Colonic mucosa (tissue), 4 donors: ENCODE measurements around the gene CCDC61. TPM values are rescaled to one million over a fixed set of nuclear protein-coding genes. Genes with fewer than 3 reads are reported as not detected.

ENCODE experiments used
- DNase-seq: peaks from one replicate; pipeline ENCODE4 v3.0.0-alpha.2; 2020
- H3K27ac ChIP-seq: fragments of 200-600 bp; one replicate; pipeline ENCODE4 v1.8.0; 2021
- H3K27me3 ChIP-seq: fragments of 200-600 bp; one replicate; pipeline ENCODE4 v1.8.0; 2021
- H3K36me3 ChIP-seq: fragments of 200-600 bp; one replicate; pipeline ENCODE4 v1.8.0; 2021
- H3K4me1 ChIP-seq: fragments of 200-600 bp; one replicate; pipeline ENCODE4 v1.8.0; 2021; ENCODE audit warnings: mild to moderate bottlenecking
- H3K4me3 ChIP-seq: fragments of 200-600 bp; one replicate; pipeline ENCODE4 v1.8.0; 2021
- H3K9ac ChIP-seq, 2 donors: one replicate each; pipeline ENCODE4 v1.7.0; 2013; ENCODE audit warnings: control low read depth in 2 of 2, low read depth in 2 of 2, low read length in 2 of 2
- H3K9me3 ChIP-seq: fragments of 200-600 bp; one replicate; pipeline ENCODE4 v1.8.0; 2021
- intact Hi-C: fragments of 100-400 bp; cut with DNase I; formaldehyde crosslinking; loops from one replicate; pipeline ENCODE4 v1.14.1; 2022
- total RNA-seq, 2 donors: library from RNA; stranded (reverse); fragmentation: NEBNext Ultra II Directional in 1 of 2; extraction: Animal tissue kit (Norgen Biotek cat#: 25700) in 1 of 2; gene quantifications; one replicate each; pipeline ENCODE4 v1.2.1, GENCODE V29; 2021
- TF ChIP-seq, protein P1 (sequence below): fragments of 200-600 bp; IDR thresholded peaks from one replicate; pipeline ENCODE4 v1.8.0; 2022; ENCODE audit warnings: antibody characterized with exemption, mild to moderate bottlenecking
- donor health status: healthy.
- donor health status: DM: no; HTN: no; CAD: no.
- donor health status: DM: no; HTN: no; CAD: no.

The CCDC61 gene
- total RNA-seq, 2 donors from 2014 or later, result 14.4 to 32.2 TPM

DNA sequence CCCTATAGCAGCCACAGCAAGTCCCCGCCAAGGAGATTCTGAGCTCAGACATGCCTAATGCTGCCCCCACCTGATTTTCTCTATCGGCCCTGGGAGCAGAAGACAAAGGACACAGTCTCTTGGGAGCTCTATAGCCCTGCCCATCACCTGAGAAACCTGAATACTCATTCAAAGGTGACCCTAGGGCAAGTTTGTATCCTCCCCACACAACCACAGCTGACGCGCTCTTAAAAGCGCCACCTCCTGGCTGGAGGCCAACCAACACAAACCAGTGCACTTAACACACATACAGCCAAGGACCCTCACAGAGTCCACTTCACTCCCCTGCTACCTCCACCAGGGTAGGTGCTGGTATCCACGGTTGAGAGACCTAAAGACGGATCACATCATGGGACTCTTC is 54.3 kb downstream of the CCDC61 start:
- no peaks in the 10 kb centered on the region for H3K36me3 ChIP-seq
- TF ChIP-seq, protein P1, sequence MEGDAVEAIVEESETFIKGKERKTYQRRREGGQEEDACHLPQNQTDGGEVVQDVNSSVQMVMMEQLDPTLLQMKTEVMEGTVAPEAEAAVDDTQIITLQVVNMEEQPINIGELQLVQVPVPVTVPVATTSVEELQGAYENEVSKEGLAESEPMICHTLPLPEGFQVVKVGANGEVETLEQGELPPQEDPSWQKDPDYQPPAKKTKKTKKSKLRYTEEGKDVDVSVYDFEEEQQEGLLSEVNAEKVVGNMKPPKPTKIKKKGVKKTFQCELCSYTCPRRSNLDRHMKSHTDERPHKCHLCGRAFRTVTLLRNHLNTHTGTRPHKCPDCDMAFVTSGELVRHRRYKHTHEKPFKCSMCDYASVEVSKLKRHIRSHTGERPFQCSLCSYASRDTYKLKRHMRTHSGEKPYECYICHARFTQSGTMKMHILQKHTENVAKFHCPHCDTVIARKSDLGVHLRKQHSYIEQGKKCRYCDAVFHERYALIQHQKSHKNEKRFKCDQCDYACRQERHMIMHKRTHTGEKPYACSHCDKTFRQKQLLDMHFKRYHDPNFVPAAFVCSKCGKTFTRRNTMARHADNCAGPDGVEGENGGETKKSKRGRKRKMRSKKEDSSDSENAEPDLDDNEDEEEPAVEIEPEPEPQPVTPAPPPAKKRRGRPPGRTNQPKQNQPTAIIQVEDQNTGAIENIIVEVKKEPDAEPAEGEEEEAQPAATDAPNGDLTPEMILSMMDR, result no peak
- H3K9ac ChIP-seq, result no peak overlapping the region
- intact Hi-C loops, result no loop called here
- H3K4me1 ChIP-seq, result no peaks in the 10 kb centered on the region
- H3K9me3 ChIP-seq, result no peaks in the 10 kb centered on the region
- no peak overlapping the region for H3K27ac ChIP-seq
- no peaks in the 10 kb centered on the region for H3K27me3 ChIP-seq
- no peak overlapping the region for H3K4me3 ChIP-seq
- no peak for DNase-seq

GRCh38 chr19:46052896-46053295 is 57.6 kb downstream of the CCDC61 start:
- Histone ChIP-seq H3K27ac (no peak overlapping the region), H3K4me1 (no peaks in the 10 kb centered on the region), H3K36me3 (no peaks in the 10 kb centered on the region), H3K27me3 (no peaks in the 10 kb centered on the region), H3K9me3 (no peaks in the 10 kb centered on the region), H3K4me3 (no peak overlapping the region), H3K9ac (no peak overlapping the region)
- intact Hi-C loops, result no loop called here
- TF ChIP-seq, protein P1, result no peak
- DNase-seq, result no peak

GRCh38 chr19:46056536-46056935 is 61.3 kb downstream of the CCDC61 start:
- no peaks in the 10 kb centered on the region for H3K9me3 ChIP-seq
- no peaks in the 10 kb centered on the region for H3K36me3 ChIP-seq
- intact Hi-C loops, result no loop called here
- TF ChIP-seq, protein P1, result no peak
- H3K4me3 ChIP-seq, result no peak overlapping the region
- no peak for DNase-seq
- no peaks in the 10 kb centered on the region for H3K4me1 ChIP-seq
- no peaks in the 10 kb centered on the region for H3K27me3 ChIP-seq
- no peak overlapping the region for H3K27ac ChIP-seq
- H3K9ac ChIP-seq, result no peak overlapping the region

- Histone ChIP-seq H3K4me1 (no peaks in the 10 kb centered on the region), H3K27me3 (no peaks in the 10 kb centered on the region), H3K9ac (no peak overlapping the region), H3K27ac (no peak overlapping the region), H3K4me3 (no peak overlapping the region), H3K36me3 (no peaks in the 10 kb centered on the region), H3K9me3 (no peaks in the 10 kb centered on the region)
- TF ChIP-seq, protein P1, result no peak
- DNase-seq, result no peak
- intact Hi-C loops, result no loop called here
These were observed 63.5 kb downstream of the CCDC61 start for GRCh38 chr19:46058778-46059177.

DNA sequence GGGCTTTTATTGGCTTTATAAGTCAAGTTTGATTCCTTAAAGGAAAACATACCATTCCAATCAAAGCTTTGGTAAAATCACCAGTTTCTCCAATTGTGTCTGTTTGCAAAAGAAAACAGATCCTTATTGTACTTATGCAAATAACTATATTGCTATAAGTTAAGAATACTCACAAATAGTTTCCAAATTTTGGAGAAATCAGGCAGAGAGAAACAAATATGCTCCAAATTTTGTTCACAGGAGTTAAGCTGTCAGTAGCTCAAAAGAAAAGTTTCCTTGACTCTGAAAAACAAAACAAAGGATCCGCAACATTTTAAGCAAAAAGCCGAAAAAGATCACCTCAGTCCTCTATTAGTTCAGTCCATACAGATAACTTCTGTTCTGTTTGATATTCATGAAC is 64.7 kb downstream of the CCDC61 start:
- H3K27me3 ChIP-seq, result no peaks in the 10 kb centered on the region
- H3K9me3 ChIP-seq, result no peaks in the 10 kb centered on the region
- no peak overlapping the region for H3K9ac ChIP-seq
- TF ChIP-seq, protein P1, result no peak
- H3K4me3 ChIP-seq, result no peak overlapping the region
- H3K27ac ChIP-seq, result no peak overlapping the region
- no peaks in the 10 kb centered on the region for H3K4me1 ChIP-seq
- intact Hi-C loops, result no loop called here
- H3K36me3 ChIP-seq, result no peaks in the 10 kb centered on the region
- DNase-seq, result no peak

DNA sequence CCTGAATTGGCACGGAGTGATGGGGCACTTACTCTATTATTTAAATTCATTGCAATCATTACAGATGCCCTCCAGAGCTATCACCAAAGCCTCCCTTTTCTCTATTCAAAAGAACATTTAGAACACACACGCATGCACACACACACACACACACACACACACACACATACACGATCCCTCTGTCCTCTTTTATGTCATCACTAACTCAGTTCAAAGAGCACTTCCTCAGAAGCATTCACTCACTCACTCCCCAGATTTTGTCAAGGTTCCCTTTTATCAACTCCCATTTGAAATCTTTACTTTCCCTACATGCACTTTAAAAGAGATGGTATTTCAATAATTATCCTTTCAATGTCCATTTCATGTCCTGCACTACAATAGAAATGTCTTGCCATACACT is 67.9 kb downstream of the CCDC61 start:
- TF ChIP-seq, protein P1, result no peak
- H3K9ac ChIP-seq, result no peak overlapping the region
- intact Hi-C loops, result no loop called here

More for the DNA sequence above, 67.9 kb downstream of the CCDC61 start:
- Histone ChIP-seq H3K4me1 (no peaks in the 10 kb centered on the region), H3K4me3 (no peak overlapping the region), H3K9me3 (no peaks in the 10 kb centered on the region), H3K27ac (no peak overlapping the region), H3K36me3 (no peaks in the 10 kb centered on the region), H3K27me3 (no peaks in the 10 kb centered on the region)
- DNase-seq, result no peak
